ENCODE data around the gene C9orf78. TPM values are rescaled to one million over a fixed set of nuclear protein-coding genes. Genes with fewer than 3 reads are reported as not detected.

The C9orf78 gene
- total RNA-seq, 1 experiment from 2014 or later = 37.5 TPM

DNA sequence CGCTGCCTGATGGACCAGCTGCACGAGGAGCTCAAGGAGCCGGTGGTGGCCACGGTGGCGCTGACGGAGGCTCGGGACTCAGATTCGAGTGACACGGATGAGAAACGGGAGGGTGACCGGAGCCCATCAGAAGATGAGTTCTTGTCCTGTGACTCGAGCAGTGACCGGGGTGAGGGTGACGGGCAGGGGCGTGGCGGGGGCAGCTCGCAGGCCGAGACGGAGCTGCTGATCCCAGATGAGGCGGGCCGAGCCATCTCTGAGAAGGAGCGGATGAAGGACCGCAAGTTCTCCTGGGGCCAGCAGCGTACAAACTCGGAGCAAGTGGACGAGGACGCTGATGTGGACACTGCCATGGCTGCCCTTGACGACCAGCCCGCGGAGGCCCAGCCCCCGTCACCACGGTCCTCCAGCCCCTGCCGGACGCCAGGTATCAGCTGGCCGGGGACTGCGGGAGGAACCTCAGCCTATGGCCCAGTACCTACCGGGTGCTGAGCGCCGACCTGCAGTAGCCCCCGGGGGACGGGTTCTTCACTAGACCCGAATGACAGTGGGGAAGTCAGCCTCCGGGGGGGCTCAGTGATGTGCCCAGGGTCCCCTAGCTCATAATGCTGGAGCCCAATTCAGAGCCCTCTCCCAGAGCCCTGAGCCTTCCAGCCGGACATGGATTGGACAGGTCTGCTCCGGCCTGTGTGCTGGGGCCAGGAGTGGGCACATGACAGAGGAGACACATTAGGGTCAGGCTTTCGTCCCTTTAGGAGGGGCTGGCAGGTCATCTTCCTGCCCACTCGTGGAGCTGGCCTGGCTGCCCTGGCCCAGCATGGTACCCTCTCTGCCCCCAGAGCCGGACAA is 33.2 kb upstream of the C9orf78 start:
- H4K8ac ChIP-seq (replicated peaks; ENCODE audit: insufficient read length, low read depth, low read length) = no peak overlapping the region
- no peak overlapping the region for H2AFZ ChIP-seq (ENCODE audit: low read length)
- H2BK20ac ChIP-seq (ENCODE audit: low read depth, low read length, poor library complexity, severe bottlenecking) = no peak overlapping the region
- Mint-ChIP-seq H3K4me3 (no peak overlapping the region), H3K4me1 (0 out of 4 replicates have a peak, but pooled peaks cover 0 to under 1% of the 10 kb centered on the region in 2 experiments), H3K27me3 (ENCODE audit: low read depth) (no peaks in the 10 kb centered on the region), H3K36me3 (ENCODE audit: insufficient read depth in 1 of 3, low read depth in 3 of 3) (peaks cover 3 to 24% (median 18%) of the 10 kb centered on the region in 3 experiments; a peak in 6 of 7 replicates), H3K9me3 (no peaks in the 10 kb centered on the region), H3K27ac (no peak overlapping the region; a peak in 2 of 7 replicates)
- TF ChIP-seq, protein P1, sequence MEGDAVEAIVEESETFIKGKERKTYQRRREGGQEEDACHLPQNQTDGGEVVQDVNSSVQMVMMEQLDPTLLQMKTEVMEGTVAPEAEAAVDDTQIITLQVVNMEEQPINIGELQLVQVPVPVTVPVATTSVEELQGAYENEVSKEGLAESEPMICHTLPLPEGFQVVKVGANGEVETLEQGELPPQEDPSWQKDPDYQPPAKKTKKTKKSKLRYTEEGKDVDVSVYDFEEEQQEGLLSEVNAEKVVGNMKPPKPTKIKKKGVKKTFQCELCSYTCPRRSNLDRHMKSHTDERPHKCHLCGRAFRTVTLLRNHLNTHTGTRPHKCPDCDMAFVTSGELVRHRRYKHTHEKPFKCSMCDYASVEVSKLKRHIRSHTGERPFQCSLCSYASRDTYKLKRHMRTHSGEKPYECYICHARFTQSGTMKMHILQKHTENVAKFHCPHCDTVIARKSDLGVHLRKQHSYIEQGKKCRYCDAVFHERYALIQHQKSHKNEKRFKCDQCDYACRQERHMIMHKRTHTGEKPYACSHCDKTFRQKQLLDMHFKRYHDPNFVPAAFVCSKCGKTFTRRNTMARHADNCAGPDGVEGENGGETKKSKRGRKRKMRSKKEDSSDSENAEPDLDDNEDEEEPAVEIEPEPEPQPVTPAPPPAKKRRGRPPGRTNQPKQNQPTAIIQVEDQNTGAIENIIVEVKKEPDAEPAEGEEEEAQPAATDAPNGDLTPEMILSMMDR (conservative IDR thresholded peaks at IDR 0.05) = no peak
- H3K18ac ChIP-seq (ENCODE audit: insufficient read length, low read depth, low read length) = no peak overlapping the region
- no peak overlapping the region for H2BK5ac ChIP-seq (ENCODE audit: insufficient read length, low read length)
- WGBS (ENCODE audit: extremely low coverage, insufficient read length, low lambda C conversion rate) = no CpG with 5 or more reads among the region's 48 CpGs
- H4K91ac ChIP-seq (ENCODE audit: insufficient read length, low read depth, low read length) = no peak overlapping the region
- no peak overlapping the region for H3K9ac ChIP-seq (ENCODE audit: extremely low read depth, insufficient read length, low read length)
- no peak overlapping the region for H3K56ac ChIP-seq (ENCODE audit: insufficient read length, low read depth, low read length)
- H3K23me2 ChIP-seq (ENCODE audit: insufficient read length, low read depth, low read length, poor library complexity, severe bottlenecking) = no peaks in the 10 kb centered on the region
- no peaks in the 10 kb centered on the region for H3K27me3 ChIP-seq (ENCODE audit: insufficient read depth, low read length)
- no peak overlapping the region for H2BK15ac ChIP-seq (ENCODE audit: low read depth, low read length)
- no peaks in the 10 kb centered on the region for H3K4me1 ChIP-seq (ENCODE audit: insufficient read depth, low read length)
- DNase-seq = peak; percentile 19
- H3K27ac ChIP-seq (ENCODE audit: insufficient read length, low read depth, low read length) = no peak overlapping the region
- H2BK120ac ChIP-seq (ENCODE audit: low read depth, low read length, poor library complexity, severe bottlenecking) = no peak overlapping the region
- no peaks in the 10 kb centered on the region for H3K79me2 ChIP-seq (ENCODE audit: insufficient read depth, low read length)
- no peak overlapping the region for H3K14ac ChIP-seq (ENCODE audit: insufficient read depth, low read length)
- no peak overlapping the region for H3K23ac ChIP-seq (ENCODE audit: insufficient read length, low read depth, low read length)
- H3K79me1 ChIP-seq (ENCODE audit: insufficient read depth, low read depth, low read length, poor library complexity, severe bottlenecking) = no peaks in the 10 kb centered on the region
- H4K20me1 ChIP-seq (ENCODE audit: control insufficient read depth, insufficient read depth, insufficient read length) = no peaks in the 10 kb centered on the region
- H3K9me3 ChIP-seq (ENCODE audit: control insufficient read depth, low read depth, low read length) = no peaks in the 10 kb centered on the region
- no peak overlapping the region for H2AK5ac ChIP-seq (ENCODE audit: insufficient read length, low read length)
- H3T11ph ChIP-seq (ENCODE audit: low read length) = no peak overlapping the region
- H3K4me2 ChIP-seq (ENCODE audit: insufficient read depth, insufficient read length, low read length) = no peak overlapping the region
- H3K4ac ChIP-seq (ENCODE audit: low read depth, low read length) = no peak overlapping the region
- no peak overlapping the region for H2BK12ac ChIP-seq (ENCODE audit: insufficient read length, low read depth, low read length)
- H4K5ac ChIP-seq (ENCODE audit: insufficient read length, low read depth, low read length) = no peak overlapping the region
